Measurements from ENCODE around the gene PPP6R3. TPM values are rescaled to one million over a fixed set of nuclear protein-coding genes. Genes with fewer than 3 reads are reported as not detected.

PPP6R3 gene
- total RNA-seq, 2 experiments from 2014 or later, result 95.4 to 103 TPM

DNA sequence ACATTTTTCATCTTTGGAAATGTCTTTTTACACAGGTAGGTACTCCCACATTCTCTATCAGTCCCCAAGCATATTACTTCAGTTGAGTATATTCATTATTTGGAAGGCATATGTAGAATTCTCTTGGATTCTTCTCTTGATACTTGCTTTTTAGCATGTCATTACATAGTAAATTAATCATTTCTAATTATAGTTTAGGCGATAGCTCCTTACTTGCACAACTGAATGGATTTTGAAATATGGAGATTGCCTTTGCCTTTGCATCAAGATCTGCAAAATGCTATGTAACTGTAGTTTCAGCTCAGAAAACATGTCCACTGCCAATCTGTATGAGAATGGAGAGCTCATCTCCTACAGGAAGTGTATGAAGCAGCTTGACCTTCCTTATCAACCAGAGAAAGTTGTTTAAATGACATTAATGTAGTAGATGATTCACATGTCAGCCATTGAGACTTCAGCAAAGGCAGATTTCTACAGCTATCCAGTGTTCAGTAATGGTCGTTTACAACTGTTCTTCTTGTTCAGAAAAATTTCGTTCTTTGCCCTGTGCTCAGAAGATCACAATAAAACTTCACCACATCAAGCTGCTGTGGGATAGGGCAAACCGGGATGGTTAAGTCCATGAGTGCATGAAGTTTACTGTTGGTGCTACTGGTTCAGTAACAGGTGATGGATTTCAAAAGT is 61.6 kb downstream of the PPP6R3 start:
- intact Hi-C loops (cut with micrococcal nuclease), result no loop called here
- Mint-ChIP-seq H3K9me3 (no peaks in the 10 kb centered on the region), H3K36me3 (ENCODE audit: low read depth) (peaks cover 63% of the 10 kb centered on the region), H3K27me3 (no peaks in the 10 kb centered on the region), H3K27ac (no peak overlapping the region), H3K4me1 (ENCODE audit: low read depth) (peaks cover 70% of the 10 kb centered on the region), H3K4me3 (no peak overlapping the region)
- TF ChIP-seq, protein P1, sequence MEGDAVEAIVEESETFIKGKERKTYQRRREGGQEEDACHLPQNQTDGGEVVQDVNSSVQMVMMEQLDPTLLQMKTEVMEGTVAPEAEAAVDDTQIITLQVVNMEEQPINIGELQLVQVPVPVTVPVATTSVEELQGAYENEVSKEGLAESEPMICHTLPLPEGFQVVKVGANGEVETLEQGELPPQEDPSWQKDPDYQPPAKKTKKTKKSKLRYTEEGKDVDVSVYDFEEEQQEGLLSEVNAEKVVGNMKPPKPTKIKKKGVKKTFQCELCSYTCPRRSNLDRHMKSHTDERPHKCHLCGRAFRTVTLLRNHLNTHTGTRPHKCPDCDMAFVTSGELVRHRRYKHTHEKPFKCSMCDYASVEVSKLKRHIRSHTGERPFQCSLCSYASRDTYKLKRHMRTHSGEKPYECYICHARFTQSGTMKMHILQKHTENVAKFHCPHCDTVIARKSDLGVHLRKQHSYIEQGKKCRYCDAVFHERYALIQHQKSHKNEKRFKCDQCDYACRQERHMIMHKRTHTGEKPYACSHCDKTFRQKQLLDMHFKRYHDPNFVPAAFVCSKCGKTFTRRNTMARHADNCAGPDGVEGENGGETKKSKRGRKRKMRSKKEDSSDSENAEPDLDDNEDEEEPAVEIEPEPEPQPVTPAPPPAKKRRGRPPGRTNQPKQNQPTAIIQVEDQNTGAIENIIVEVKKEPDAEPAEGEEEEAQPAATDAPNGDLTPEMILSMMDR (IDR thresholded peaks at IDR 0.05), result no peak
- ATAC-seq, result no peak
- CTCF ChIA-PET, result interaction anchor here (0.7 to 1.5 kb wide), 6 partner anchors 12 to 139 kb away, joined by 3 to 4 read pairs (median 3); no protein-coding TSS in a partner anchor
- POLR2A ChIA-PET, result no interaction called here
- no peak for DNase-seq

DNA sequence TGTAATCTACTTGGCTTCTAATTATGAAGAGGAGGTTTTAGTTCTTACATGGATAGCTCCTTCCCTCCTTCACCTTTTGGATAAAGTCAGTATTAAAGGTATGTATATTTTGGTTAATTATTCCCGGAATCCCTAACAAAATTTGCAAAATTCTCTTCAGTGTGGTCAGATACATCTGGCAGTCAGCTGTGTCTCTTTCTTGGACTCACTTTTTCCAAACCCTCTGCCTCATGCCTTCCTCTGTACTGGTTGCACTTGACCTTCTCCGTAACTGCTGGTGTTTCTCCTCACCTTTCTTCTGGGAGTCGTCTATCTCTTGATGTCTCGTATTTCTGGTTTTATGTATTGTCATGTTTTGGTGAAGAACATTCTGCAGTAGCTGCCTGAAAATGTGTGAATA is 62.5 kb downstream of the PPP6R3 start:
- H3K4me3 Mint-ChIP-seq, result no peak overlapping the region
- ChIA-PET CTCF (interaction anchor here (0.5 to 1.5 kb wide), 3 partner anchors 13 to 140 kb away, joined by 3 to 4 read pairs (median 3); no protein-coding TSS in a partner anchor), POLR2A (interaction anchor here (1.2 kb wide), 1 partner anchor 13 kb away, joined by 3 read pairs; no protein-coding TSS in a partner anchor)
- peaks cover 75% of the 10 kb centered on the region for H3K4me1 Mint-ChIP-seq (ENCODE audit: low read depth)
- ATAC-seq (no peak), DNase-seq (no peak)
- intact Hi-C loops (cut with micrococcal nuclease), result no loop called here
- TF ChIP-seq, protein P1 (IDR thresholded peaks at IDR 0.05), result no peak
- no peaks in the 10 kb centered on the region for H3K9me3 Mint-ChIP-seq
- no peak overlapping the region for H3K27ac Mint-ChIP-seq
- no peaks in the 10 kb centered on the region for H3K27me3 Mint-ChIP-seq
- H3K36me3 Mint-ChIP-seq (ENCODE audit: low read depth), result peaks cover 65% of the 10 kb centered on the region

DNA sequence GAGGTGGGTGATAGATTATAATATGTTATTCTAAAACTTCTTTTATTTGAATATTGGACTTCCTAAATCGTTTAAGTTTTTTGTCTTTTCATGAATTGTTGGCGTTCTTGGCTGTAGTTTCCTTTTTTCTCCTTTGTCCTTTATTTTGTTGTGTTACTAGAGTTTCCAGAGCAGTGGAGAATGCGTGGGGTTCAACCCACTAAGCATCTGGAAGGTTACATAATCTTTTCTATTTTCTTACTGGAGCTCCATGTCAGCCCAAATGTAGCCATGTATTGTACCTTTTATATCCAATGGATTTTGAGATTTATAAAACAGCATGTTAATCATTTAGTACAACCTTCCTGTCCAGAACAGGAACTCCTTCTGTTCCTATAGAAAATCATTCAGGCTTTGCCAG is 63.2 kb downstream of the PPP6R3 start:
- ATAC-seq (no peak), DNase-seq (no peak)
- no peak overlapping the region for H3K4me3 Mint-ChIP-seq
- ChIA-PET POLR2A (interaction anchor here (1.2 kb wide), 1 partner anchor 14 kb away, joined by 3 read pairs; no protein-coding TSS in a partner anchor), CTCF (interaction anchor here (1.7 kb wide), 1 partner anchor 13 kb away, joined by 4 read pairs; no protein-coding TSS in a partner anchor)
- intact Hi-C loops (cut with micrococcal nuclease), result no loop called here
- no peaks in the 10 kb centered on the region for H3K27me3 Mint-ChIP-seq
- peaks cover 69% of the 10 kb centered on the region for H3K36me3 Mint-ChIP-seq (ENCODE audit: low read depth)
- peaks cover 78% of the 10 kb centered on the region for H3K4me1 Mint-ChIP-seq (ENCODE audit: low read depth)
- no peaks in the 10 kb centered on the region for H3K9me3 Mint-ChIP-seq
- H3K27ac Mint-ChIP-seq, result peak overlapping the region; percentile 31
- TF ChIP-seq, protein P1 (IDR thresholded peaks at IDR 0.05), result no peak

DNA sequence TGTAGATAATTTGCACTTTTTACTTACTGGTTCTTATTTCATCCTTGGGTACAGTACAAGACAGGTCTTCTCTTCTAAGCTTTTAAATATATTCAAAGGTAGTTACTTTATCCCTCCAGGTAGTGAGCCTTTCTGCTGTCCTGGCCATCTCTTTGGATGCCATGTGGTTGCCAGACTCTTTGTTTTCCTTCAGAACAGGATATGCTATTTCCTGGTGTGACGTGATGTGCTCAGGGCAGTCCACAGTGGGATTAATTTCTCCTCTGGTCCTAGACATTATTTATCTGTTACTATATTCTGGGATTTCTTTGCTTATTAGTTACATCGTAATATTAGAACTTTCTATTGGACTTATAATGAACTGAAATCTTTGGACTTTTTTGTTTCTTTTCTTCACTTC is 63.7 kb downstream of the PPP6R3 start:
- TF ChIP-seq, protein P1 (IDR thresholded peaks at IDR 0.05), result no peak
- intact Hi-C loops (cut with micrococcal nuclease), result no loop called here
- H3K27ac Mint-ChIP-seq, result peak overlapping the region; percentile 67
- no peaks in the 10 kb centered on the region for H3K27me3 Mint-ChIP-seq
- H3K4me1 Mint-ChIP-seq (ENCODE audit: low read depth), result peaks cover 79% of the 10 kb centered on the region
- H3K4me3 Mint-ChIP-seq, result no peak overlapping the region
- H3K9me3 Mint-ChIP-seq, result no peaks in the 10 kb centered on the region
- peaks cover 70% of the 10 kb centered on the region for H3K36me3 Mint-ChIP-seq (ENCODE audit: low read depth)
- ATAC-seq (no peak), DNase-seq (no peak)
- CTCF ChIA-PET, result interaction anchor here (1.7 kb wide), 2 partner anchors 13 to 274 kb away, joined by 4 read pairs; no protein-coding TSS in a partner anchor
- POLR2A ChIA-PET, result no interaction called here

DNA sequence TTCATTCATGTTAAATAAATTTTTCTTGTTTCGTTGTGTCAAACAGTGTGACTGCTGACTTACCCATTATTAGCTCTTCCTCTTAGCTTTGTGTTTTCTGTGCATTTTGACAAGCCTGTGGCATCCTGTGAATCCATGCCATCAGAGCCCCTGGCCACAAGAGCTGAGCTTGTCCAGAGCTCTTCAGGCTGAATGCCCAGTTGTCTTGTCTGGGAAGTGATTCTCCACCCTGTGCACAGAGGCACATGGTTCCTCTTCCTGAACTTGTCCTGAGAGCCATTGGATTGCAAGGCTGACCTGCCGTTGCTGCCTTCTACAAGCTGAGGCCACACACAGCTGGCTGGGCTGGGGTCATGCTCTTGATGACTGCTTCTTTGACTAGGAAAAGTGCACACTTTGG is 64.1 kb downstream of the PPP6R3 start:
- no peak for ATAC-seq
- Mint-ChIP-seq H3K27me3 (no peaks in the 10 kb centered on the region), H3K4me1 (ENCODE audit: low read depth) (peaks cover 82% of the 10 kb centered on the region), H3K36me3 (ENCODE audit: low read depth) (peaks cover 74% of the 10 kb centered on the region), H3K4me3 (no peak overlapping the region), H3K9me3 (no peaks in the 10 kb centered on the region), H3K27ac (peak overlapping the region; percentile 67)
- TF ChIP-seq, protein P1 (IDR thresholded peaks at IDR 0.05), result no peak
- no peak for DNase-seq
- ChIA-PET POLR2A (no interaction called here), CTCF (interaction anchor here (1.0 to 1.7 kb wide), 4 partner anchors 8 to 274 kb away, joined by 3 to 4 read pairs (median 4); no protein-coding TSS in a partner anchor)
- intact Hi-C loops (cut with micrococcal nuclease), result no loop called here

Measured in activated CD8-positive, alpha-beta T cell treated with anti-CD3 and anti-CD28 coated beads for 36 hours (primary cell).